HepG2 (cell line): ENCODE data around the gene GANC. TPM values are rescaled to one million over a fixed set of nuclear protein-coding genes. Genes with fewer than 3 reads are reported as not detected.

ENCODE experiments used
- ESRRA ChIP-seq: sonication (generic); formaldehyde crosslinking; IDR thresholded peaks from 2 replicates; pipeline ENCODE4 v1.5.1; 2020; ENCODE audit warnings: mild to moderate bottlenecking, low read depth, missing genetic modification reagents
- KDM6A ChIP-seq: IDR thresholded peaks from 2 replicates; pipeline ENCODE4 v1.6.1; 2016; ENCODE audit warnings: low read depth
- KLF11 ChIP-seq: IDR thresholded peaks from 2 replicates; pipeline ENCODE4 v1.6.1; 2016; ENCODE audit warnings: missing compliant biosample characterization
- MTA1 ChIP-seq: sonication (generic); formaldehyde crosslinking; IDR thresholded peaks from 2 replicates; pipeline ENCODE4 v1.4.0; 2020; ENCODE audit warnings: missing genetic modification reagents, mild to moderate bottlenecking, borderline replicate concordance
- NAIF1 ChIP-seq: sonication (generic); formaldehyde crosslinking; IDR thresholded peaks from 2 replicates; pipeline ENCODE4 v1.5.0; 2020; ENCODE audit warnings: mild to moderate bottlenecking, missing genetic modification reagents, borderline replicate concordance
- NBN ChIP-seq: fragments of 450-650 bp; conservative IDR thresholded peaks from 2 replicates; pipeline ENCODE4 v1.6.1; 2017
- PPARG ChIP-seq: conservative IDR thresholded peaks from 2 replicates; pipeline ENCODE4 v1.6.1; 2016; ENCODE audit warnings: missing biosample characterization, missing genetic modification reagents
- TAF1 ChIP-seq: sonication (generic); formaldehyde crosslinking; IDR thresholded peaks from 2 replicates; pipeline ENCODE4 v1.4.0; 2020; ENCODE audit warnings: missing genetic modification reagents
- THAP11 ChIP-seq: IDR thresholded peaks from 2 replicates; pipeline ENCODE4 v1.6.1; 2016; ENCODE audit warnings: missing biosample characterization, missing genetic modification reagents
- ZBTB7B ChIP-seq: sonication (generic); formaldehyde crosslinking; IDR thresholded peaks from 2 replicates; pipeline ENCODE4 v1.4.0; 2020; ENCODE audit warnings: missing genetic modification reagents
- ZNF33A ChIP-seq: sonication (generic); formaldehyde crosslinking; IDR thresholded peaks from 2 replicates; pipeline ENCODE4 v1.5.1; 2020; ENCODE audit warnings: missing genetic modification reagents, mild to moderate bottlenecking, moderate library complexity, borderline replicate concordance
- ZNF343 ChIP-seq: sonication (generic); formaldehyde crosslinking; IDR thresholded peaks from 2 replicates; pipeline ENCODE4 v1.4.0; 2020; ENCODE audit warnings: mild to moderate bottlenecking, missing genetic modification reagents
- ZNF652 ChIP-seq: IDR thresholded peaks from 2 replicates; pipeline ENCODE4 v1.6.1; 2016; ENCODE audit warnings: low read depth, borderline replicate concordance
- ZNF746 ChIP-seq: sonication (generic); formaldehyde crosslinking; IDR thresholded peaks from 2 replicates; pipeline ENCODE4 v1.8.0; 2022; ENCODE audit warnings: mild to moderate bottlenecking, missing genetic modification reagents
- polyA plus RNA-seq, 8 experiments: library from polyadenylated mRNA; depleted of rRNA in 3 of 8; stranded (reverse) in 7 of 8; unstranded in 1 of 8; fragments of >200 nt; fragmentation: Illumina TruSeq in 4 of 8; extraction: Trizol in 4 of 8; gene quantifications; 2 replicates each; pipeline versions ENCODE4 v1.2.1 to v1.2.3, GENCODE V29; 2011 to 2016; ENCODE audit warnings: low read depth in 4 of 8, missing spikeins in 1 of 8, mixed read lengths in 1 of 8; ENCODE audit not compliant: insufficient read depth in 1 of 8
- total RNA-seq, 5 experiments: library from RNA; depleted of rRNA; stranded (reverse); fragments of >200 nt; fragmentation: Illumina TruSeq; extraction: Trizol; gene quantifications; 2 replicates each; pipeline ENCODE4 v1.2.3, GENCODE V29; 2016; ENCODE audit warnings: low read depth in 1 of 5
- TF ChIP-seq, protein P1 (sequence below): sonication (generic); formaldehyde crosslinking; IDR thresholded peaks from 2 replicates; pipeline ENCODE4 v1.4.0; 2020; ENCODE audit warnings: mild to moderate bottlenecking, missing genetic modification reagents
- TF ChIP-seq, protein P2 (sequence below): sonication (generic); formaldehyde crosslinking; IDR thresholded peaks from 2 replicates; pipeline ENCODE4 v1.5.0; 2020; ENCODE audit warnings: mild to moderate bottlenecking, missing genetic modification reagents

GANC gene
- total and polyA plus RNA-seq, 2 of the 13 experiments (the other 11 are each of a cell fraction or from before 2014, with no cell fraction given): 17.0 to 21.0 TPM

DNA sequence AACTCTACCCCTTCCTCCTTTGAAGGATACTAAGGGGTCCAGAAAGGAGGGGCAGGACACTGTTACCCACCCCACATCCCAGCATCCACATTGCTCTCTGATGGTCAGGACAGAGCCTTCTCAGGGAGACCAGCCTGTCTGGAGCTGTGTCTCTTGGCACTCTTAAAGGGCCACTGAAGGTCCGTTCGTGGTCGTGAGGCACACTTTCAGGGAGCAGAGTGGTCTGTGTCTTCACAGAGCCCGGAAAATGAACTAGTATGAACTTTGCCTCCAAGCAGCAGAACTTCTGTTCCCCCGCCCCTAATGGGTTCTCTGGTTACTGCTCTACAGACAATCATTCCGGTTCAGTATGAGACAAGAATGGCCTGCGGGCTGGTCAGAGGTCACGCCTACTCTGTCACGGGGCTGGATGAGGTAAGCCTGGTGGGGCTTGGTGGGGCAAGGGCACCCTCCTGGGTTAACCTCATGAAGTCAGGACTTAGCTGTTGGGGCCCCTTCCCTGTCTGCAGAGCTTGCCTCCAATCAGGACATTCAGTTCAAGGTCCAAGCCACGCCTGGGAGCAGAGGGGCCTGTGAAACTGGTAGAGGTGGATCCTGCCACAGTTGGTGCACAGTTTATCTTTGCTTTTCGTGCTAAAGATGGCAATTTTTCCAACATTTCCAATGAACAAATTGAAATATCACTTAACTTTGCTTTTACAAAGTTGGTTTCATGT lies 119.5 kb downstream of the GANC start (continued):
- TF ChIP-seq MTA1 (CRISPR knock-in tag) (peak; percentile 83), PPARG (CRISPR knock-in tag) (peak; percentile 81), NAIF1 (CRISPR knock-in tag) (0 out of 2 replicates have a peak, but pooled peaks have one; percentile 46), ZNF343 (CRISPR knock-in tag) (peak; percentile 68; the same call in 1 of the 2 replicates), ZNF33A (CRISPR knock-in tag) (peak; percentile 82; the same call in 1 of the 2 replicates), ZNF746 (CRISPR knock-in tag) (peak; percentile 93), ZBTB7B (peak; percentile 85), THAP11 (CRISPR knock-in tag) (peak; percentile 45; the same call in 1 of the 2 replicates), KLF11 (0 out of 2 replicates have a peak, but pooled peaks have one; percentile 12), NBN (no peak), KDM6A (CRISPR knock-in tag) (peak; percentile 98), TAF1 (peak; percentile 67; the same call in 1 of the 2 replicates), ZNF652 (CRISPR knock-in tag) (peak; percentile 77; the same call in 1 of the 2 replicates), ESRRA (CRISPR knock-in tag) (peak; percentile 92)
- TF ChIP-seq, protein P1, sequence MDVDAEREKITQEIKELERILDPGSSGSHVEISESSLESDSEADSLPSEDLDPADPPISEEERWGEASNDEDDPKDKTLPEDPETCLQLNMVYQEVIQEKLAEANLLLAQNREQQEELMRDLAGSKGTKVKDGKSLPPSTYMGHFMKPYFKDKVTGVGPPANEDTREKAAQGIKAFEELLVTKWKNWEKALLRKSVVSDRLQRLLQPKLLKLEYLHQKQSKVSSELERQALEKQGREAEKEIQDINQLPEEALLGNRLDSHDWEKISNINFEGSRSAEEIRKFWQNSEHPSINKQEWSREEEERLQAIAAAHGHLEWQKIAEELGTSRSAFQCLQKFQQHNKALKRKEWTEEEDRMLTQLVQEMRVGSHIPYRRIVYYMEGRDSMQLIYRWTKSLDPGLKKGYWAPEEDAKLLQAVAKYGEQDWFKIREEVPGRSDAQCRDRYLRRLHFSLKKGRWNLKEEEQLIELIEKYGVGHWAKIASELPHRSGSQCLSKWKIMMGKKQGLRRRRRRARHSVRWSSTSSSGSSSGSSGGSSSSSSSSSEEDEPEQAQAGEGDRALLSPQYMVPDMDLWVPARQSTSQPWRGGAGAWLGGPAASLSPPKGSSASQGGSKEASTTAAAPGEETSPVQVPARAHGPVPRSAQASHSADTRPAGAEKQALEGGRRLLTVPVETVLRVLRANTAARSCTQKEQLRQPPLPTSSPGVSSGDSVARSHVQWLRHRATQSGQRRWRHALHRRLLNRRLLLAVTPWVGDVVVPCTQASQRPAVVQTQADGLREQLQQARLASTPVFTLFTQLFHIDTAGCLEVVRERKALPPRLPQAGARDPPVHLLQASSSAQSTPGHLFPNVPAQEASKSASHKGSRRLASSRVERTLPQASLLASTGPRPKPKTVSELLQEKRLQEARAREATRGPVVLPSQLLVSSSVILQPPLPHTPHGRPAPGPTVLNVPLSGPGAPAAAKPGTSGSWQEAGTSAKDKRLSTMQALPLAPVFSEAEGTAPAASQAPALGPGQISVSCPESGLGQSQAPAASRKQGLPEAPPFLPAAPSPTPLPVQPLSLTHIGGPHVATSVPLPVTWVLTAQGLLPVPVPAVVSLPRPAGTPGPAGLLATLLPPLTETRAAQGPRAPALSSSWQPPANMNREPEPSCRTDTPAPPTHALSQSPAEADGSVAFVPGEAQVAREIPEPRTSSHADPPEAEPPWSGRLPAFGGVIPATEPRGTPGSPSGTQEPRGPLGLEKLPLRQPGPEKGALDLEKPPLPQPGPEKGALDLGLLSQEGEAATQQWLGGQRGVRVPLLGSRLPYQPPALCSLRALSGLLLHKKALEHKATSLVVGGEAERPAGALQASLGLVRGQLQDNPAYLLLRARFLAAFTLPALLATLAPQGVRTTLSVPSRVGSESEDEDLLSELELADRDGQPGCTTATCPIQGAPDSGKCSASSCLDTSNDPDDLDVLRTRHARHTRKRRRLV (CRISPR knock-in tag): no peak
- TF ChIP-seq, protein P2, sequence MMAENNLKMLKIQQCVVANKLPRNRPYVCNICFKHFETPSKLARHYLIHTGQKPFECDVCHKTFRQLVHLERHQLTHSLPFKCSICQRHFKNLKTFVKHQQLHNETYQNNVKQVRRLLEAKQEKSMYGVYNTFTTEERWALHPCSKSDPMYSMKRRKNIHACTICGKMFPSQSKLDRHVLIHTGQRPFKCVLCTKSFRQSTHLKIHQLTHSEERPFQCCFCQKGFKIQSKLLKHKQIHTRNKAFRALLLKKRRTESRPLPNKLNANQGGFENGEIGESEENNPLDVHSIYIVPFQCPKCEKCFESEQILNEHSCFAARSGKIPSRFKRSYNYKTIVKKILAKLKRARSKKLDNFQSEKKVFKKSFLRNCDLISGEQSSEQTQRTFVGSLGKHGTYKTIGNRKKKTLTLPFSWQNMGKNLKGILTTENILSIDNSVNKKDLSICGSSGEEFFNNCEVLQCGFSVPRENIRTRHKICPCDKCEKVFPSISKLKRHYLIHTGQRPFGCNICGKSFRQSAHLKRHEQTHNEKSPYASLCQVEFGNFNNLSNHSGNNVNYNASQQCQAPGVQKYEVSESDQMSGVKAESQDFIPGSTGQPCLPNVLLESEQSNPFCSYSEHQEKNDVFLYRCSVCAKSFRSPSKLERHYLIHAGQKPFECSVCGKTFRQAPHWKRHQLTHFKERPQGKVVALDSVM (CRISPR knock-in tag): 0 out of 2 replicates have a peak, but pooled peaks have one; percentile 17
